ENCODE measurements around the gene GIGYF2. TPM values are rescaled to one million over a fixed set of nuclear protein-coding genes. Genes with fewer than 3 reads are reported as not detected.

The GIGYF2 gene
- total and polyA plus RNA-seq, 2 of the 13 experiments (the other 11 are each of a cell fraction or from before 2014, with no cell fraction given) = 44.9 to 73.5 TPM

- TF ChIP-seq HDAC2 (CRISPR knock-in tag; IDR thresholded peaks at IDR 0.05) (no peak), NR2F2 (IDR thresholded peaks at IDR 0.05; ENCODE audit: borderline replicate concordance, low read depth) (no peak), SIN3B (IDR thresholded peaks at IDR 0.05; ENCODE audit: low read length) (no peak), ZNF224 (CRISPR knock-in tag; IDR thresholded peaks at IDR 0.05) (no peak), CERS6 (CRISPR knock-in tag; IDR thresholded peaks at IDR 0.05) (no peak), ARID3A (IDR thresholded peaks at IDR 0.05; ENCODE audit: low read depth, low read length) (no peak), TFE3 (CRISPR knock-in tag; IDR thresholded peaks at IDR 0.05) (no peak), EHMT2 (IDR thresholded peaks at IDR 0.05; ENCODE audit: borderline replicate concordance, low read depth, low read length) (no peak), GABPA (IDR thresholded peaks at IDR 0.05; ENCODE audit: low read depth, low read length) (no peak), GABPA (CRISPR knock-in tag; IDR thresholded peaks at IDR 0.05; ENCODE audit: low read depth) (peak; percentile 49; the same call in 1 of the 2 replicates), SALL1 (CRISPR knock-in tag; IDR thresholded peaks at IDR 0.05) (peak; percentile 58; the same call in 1 of the 2 replicates), CBFB (CRISPR knock-in tag; IDR thresholded peaks at IDR 0.05) (no peak)
- TF ChIP-seq, protein P1, sequence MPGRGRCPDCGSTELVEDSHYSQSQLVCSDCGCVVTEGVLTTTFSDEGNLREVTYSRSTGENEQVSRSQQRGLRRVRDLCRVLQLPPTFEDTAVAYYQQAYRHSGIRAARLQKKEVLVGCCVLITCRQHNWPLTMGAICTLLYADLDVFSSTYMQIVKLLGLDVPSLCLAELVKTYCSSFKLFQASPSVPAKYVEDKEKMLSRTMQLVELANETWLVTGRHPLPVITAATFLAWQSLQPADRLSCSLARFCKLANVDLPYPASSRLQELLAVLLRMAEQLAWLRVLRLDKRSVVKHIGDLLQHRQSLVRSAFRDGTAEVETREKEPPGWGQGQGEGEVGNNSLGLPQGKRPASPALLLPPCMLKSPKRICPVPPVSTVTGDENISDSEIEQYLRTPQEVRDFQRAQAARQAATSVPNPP (CRISPR knock-in tag; IDR thresholded peaks at IDR 0.05) = no peak
- TF ChIP-seq, protein P2, sequence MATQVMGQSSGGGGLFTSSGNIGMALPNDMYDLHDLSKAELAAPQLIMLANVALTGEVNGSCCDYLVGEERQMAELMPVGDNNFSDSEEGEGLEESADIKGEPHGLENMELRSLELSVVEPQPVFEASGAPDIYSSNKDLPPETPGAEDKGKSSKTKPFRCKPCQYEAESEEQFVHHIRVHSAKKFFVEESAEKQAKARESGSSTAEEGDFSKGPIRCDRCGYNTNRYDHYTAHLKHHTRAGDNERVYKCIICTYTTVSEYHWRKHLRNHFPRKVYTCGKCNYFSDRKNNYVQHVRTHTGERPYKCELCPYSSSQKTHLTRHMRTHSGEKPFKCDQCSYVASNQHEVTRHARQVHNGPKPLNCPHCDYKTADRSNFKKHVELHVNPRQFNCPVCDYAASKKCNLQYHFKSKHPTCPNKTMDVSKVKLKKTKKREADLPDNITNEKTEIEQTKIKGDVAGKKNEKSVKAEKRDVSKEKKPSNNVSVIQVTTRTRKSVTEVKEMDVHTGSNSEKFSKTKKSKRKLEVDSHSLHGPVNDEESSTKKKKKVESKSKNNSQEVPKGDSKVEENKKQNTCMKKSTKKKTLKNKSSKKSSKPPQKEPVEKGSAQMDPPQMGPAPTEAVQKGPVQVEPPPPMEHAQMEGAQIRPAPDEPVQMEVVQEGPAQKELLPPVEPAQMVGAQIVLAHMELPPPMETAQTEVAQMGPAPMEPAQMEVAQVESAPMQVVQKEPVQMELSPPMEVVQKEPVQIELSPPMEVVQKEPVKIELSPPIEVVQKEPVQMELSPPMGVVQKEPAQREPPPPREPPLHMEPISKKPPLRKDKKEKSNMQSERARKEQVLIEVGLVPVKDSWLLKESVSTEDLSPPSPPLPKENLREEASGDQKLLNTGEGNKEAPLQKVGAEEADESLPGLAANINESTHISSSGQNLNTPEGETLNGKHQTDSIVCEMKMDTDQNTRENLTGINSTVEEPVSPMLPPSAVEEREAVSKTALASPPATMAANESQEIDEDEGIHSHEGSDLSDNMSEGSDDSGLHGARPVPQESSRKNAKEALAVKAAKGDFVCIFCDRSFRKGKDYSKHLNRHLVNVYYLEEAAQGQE (IDR thresholded peaks at IDR 0.05; ENCODE audit: borderline replicate concordance in 1 of 2, low read depth in 1 of 2, low read length in 2 of 2) = no peak
- TF ChIP-seq, protein P3, sequence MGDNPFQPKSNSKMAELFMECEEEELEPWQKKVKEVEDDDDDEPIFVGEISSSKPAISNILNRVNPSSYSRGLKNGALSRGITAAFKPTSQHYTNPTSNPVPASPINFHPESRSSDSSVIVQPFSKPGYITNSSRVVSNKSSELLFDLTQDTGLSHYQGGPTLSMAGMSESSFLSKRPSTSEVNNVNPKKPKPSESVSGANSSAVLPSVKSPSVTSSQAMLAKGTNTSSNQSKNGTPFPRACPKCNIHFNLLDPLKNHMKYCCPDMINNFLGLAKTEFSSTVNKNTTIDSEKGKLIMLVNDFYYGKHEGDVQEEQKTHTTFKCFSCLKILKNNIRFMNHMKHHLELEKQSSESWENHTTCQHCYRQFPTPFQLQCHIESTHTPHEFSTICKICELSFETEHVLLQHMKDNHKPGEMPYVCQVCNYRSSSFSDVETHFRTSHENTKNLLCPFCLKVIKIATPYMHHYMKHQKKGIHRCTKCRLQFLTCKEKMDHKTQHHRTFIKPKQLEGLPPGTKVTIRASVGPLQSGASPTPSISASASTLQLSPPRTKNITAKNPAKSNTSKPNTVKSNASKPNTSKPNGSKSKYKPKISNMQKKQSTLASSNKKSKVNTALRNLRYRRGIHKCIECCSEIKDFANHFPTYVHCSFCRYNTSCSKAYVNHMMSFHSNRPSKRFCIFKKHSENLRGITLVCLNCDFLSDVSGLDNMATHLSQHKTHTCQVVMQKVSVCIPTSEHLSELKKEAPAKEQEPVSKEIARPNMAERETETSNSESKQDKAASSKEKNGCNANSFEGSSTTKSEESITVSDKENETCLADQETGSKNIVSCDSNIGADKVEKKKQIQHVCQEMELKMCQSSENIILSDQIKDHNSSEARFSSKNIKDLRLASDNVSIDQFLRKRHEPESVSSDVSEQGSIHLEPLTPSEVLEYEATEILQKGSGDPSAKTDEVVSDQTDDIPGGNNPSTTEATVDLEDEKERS (CRISPR knock-in tag; IDR thresholded peaks at IDR 0.05) = no peak
- TF ChIP-seq, protein P4, sequence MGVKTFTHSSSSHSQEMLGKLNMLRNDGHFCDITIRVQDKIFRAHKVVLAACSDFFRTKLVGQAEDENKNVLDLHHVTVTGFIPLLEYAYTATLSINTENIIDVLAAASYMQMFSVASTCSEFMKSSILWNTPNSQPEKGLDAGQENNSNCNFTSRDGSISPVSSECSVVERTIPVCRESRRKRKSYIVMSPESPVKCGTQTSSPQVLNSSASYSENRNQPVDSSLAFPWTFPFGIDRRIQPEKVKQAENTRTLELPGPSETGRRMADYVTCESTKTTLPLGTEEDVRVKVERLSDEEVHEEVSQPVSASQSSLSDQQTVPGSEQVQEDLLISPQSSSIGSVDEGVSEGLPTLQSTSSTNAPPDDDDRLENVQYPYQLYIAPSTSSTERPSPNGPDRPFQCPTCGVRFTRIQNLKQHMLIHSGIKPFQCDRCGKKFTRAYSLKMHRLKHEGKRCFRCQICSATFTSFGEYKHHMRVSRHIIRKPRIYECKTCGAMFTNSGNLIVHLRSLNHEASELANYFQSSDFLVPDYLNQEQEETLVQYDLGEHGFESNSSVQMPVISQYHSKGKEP (CRISPR knock-in tag; IDR thresholded peaks at IDR 0.05) = no peak
Observed at GRCh38 chr2:232876978-232877441, 179.9 kb downstream of the GIGYF2 start (continued).
